OCI-M2 (cell line): ENCODE results near the gene SUFU.

Experiments used
- DNase-seq: peaks from one replicate; lab custom pipeline; 2025; ENCODE audit not compliant: unreplicated experiment; lab: John Stamatoyannopoulos, UW

Gene SUFU

GRCh38 chr10:102595293-102595692 is 91.5 kb downstream of the SUFU start:
- DNase-seq, result no peak

DNA sequence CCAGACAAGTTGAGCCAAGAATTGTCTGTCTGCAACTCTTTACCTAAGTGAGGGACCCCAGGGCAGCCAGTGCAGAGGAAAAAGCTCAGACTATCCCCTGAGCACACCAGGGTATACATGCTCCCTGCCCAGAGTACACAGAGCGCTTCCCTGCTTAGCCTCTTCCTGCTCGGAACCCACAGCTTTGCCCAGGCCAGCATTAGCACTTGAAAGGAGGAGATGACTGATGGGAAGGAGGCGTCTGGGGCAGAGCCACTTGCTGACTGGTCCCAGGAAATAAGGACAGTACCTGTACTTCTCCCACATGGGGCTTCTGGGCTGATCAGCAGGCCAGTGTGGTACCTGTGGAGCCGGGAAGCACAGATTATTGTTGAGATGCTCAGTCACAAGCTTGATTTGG is 92.1 kb downstream of the SUFU start:
- no peak for DNase-seq

DNA sequence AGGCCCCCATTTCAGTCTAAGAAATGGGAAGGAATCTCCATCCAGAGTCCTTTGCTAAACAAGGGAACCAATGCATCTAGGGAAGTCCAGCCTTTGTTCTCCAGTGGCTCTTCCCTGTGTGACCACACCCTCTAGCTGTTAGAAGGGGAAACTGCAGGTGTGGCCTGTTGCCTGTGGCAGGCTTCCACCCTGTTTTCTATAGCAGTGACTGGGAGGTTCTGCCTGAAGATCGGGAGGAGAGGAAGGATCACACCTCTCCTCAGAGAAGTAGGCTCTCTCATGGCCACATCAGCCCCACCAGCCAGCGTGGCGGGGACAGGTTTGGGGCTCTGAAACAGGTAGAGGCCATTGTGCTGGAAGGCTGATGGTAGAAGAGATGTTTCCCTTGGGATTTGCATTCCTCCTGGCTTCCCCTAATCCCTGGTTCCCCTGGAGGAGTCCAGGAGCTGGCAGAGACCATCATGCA is 92.8 kb downstream of the SUFU start:
- no peak for DNase-seq

- DNase-seq, result peak; percentile 51
Observed at GRCh38 chr10:102597131-102597991, 93.6 kb downstream of the SUFU start.

- DNase-seq, result no peak
Observed at GRCh38 chr10:102598243-102598642, 94.5 kb downstream of the SUFU start.

DNA sequence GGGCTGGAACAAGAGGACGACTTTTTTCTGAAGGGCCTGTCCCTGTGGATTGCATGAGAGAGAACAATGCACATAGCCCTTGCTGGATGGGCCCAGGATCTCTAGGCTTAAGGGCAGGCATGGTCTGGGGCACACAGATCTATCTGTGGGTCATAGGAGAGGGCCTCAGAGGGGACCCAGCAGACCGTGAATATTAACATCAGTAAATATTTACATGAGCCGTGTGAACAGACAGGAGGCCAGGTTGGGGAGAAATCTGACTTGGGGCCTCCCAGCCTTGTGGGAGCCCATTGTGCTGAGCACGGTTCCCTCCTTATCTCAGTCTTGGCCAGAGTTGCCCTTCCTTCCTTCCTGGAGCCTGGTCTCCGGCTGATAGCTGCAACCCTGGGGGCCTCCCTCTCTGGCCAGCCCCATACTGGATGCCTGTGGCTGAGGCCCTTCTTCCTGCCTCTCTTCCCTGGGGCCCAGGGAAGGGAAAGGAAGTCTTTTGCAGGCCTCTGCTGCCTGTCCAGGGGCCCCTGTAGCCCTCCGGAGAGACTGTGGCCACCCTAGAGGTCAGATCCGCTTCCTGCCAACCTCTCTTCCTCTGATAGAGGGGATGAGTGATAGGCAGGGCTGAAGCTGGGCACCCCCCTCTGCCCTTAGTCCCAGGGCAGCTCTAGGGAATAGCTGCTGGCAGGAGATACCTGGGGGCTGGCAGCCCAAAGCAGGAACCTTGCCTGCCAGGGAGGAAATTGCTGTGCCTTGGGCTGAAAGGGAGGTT is 96.0 kb downstream of the SUFU start:
- peak; percentile 87 for DNase-seq

GRCh38 chr10:102600816-102601215 is 97.0 kb downstream of the SUFU start:
- no peak for DNase-seq

DNA sequence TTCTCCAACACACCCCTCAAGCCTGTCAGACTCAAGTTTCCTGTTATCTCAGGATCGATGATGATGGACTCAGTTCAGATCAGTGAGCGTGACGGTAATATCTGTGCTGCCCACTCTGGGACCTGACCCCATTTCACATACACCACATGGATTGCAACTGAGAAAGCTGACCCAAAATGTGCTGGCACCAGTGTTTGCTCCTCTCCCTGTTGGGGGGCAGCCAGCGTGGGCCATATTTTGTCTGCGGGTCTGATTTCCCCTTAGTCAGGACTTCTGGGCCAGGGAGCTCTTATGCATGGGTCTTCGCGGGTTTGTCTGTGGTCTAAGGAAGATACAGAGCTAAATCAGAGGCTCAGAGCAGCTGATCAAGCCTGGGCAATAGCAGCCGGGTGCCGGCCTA is 97.9 kb downstream of the SUFU start:
- no peak for DNase-seq

DNA sequence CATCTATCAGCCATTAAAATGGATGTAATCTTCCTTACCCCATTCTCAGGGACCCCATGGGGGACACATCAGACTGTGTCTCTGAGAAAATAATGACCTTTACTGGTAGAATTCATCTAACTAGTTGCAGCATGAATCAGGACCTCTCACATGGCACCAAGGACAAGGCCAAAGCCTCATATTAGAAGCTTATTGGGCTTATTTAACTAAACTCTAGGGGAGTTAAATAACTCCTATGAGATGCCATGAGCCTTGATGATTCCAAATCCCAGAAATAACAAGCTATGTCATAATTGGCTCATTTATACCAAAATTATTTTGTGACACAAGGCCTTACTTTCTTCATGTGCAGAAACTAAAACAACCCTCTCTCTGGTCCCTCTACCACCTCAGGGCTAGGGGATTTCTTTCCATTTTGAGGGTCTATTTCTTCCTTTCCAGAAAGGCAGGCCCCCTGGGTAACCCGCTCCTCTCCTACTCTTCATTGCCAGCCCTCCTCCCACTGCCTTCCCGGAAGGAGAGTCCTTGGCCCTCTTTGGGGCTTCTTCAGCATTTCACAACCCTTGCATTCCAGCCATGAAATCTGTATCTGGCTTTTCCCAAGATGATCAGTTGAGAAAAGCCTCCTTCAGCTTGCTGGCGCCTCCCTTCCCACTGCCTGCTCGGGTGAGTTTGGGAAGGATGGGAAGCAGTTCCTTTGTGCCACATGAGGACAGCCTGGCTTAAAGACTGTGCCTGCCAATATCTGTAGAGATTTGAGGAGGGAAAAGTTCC is 98.7 kb downstream of the SUFU start:
- DNase-seq, result no peak

GRCh38 chr10:102603946-102604345 is 100.2 kb downstream of the SUFU start:
- DNase-seq, result no peak

DNA sequence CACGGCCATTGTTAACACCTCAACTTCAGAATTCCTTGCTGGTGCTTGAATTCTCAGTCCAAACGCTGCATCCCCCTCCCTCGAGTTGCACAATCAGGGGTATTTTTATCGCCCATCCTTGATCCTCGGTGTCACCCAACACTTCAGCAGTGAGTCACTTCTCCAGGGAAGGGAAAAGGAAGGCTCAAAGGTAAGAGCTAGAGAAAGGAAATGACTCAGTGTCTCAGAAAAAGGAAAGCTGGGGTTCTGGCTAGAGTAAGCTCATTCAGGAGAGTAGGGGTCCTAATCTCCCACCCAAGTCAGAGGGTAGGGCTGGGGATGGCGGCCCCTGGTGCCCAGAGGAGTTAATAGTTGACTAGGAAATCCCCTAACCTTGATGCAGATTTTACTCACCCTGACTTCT is 100.7 kb downstream of the SUFU start:
- no peak for DNase-seq

GRCh38 chr10:102605712-102606111 is 101.9 kb downstream of the SUFU start:
- no peak for DNase-seq

GRCh38 chr10:102608487-102608886 is 104.7 kb downstream of the SUFU start:
- DNase-seq, result no peak

GRCh38 chr10:102610441-102610887 is 106.7 kb downstream of the SUFU start:
- no peak for DNase-seq

DNA sequence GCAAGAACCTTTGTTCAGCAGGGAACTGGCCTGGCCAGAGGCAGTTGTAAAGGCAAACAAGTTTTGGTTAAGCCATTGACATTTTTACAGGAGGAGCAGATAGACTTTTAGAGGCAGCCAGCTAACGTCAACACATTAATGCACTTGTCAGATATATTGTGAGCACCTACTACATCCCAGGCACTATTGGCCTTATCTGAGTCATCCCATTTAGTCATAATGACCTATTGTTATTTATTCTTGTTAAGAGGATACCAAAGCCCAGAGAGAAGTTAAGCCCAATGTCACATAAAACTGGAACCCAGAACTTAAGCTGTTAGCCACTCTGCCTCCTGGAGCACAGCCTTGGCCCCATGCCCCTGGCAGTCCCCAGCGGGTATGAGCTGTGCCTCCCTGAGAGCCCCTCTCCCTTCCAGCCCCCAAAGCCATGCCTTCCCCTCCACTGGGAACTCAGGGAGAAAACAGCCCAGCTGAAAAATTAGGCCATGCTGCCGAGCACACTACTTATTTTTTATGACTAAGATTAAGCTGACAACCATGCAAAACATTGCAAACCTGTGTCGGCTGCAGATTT is 107.8 kb downstream of the SUFU start:
- DNase-seq, result no peak

DNA sequence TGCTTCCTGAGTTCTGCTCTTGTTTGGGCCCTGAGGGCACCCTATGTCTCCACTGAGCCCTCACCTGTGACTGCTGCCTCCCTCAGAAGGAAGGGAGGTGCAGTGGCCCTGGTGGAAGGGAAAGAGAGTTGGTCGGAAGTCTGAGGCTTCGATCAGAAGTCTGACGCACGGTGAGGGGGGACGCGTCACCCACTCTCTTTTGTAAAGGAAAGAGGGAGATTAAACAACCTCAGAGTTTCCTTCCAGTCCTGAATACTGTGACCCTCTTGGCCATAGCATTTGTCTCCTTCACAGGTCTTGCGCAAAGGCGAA is 109.1 kb downstream of the SUFU start:
- no peak for DNase-seq

DNA sequence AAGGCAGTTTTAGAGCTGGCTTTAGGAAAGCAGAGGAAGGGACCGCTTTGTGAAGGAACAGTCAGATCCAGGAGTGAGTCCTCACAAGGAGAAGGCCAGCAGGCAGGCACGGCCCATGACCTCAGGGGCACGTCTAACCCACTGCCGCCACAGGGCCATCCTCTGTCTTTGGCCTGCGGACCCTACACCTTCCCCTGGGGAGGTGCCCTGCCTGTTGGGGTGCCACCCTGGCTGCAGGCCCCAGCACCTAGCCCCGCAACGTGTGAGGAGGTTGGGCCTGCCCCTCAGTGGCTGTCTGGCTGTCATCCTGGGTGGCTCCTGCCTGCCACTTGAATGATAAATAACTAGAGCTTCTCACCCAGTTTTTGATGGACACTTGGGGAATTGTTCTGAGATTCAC is 109.5 kb downstream of the SUFU start:
- DNase-seq, result no peak

DNA sequence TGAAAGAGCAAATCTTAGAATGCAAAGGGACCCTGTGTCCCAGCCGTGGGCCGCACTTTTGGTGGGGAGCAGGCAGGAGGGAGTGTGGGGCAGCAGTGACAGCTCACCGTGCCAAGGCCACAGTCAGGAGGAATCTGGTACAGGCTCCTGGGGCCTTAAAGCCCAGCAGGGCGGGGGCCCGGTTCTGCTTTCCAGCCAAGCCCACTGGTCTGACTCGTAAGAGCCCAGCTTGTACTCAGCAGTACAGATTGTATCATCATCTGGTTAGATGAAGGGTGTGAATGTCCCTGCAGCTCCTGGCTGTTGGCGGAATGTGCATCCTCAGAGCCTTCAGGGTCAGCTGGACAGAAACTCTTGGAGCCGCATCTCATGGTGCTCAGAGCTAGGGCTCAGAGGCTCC is 110.0 kb downstream of the SUFU start:
- no peak for DNase-seq

DNA sequence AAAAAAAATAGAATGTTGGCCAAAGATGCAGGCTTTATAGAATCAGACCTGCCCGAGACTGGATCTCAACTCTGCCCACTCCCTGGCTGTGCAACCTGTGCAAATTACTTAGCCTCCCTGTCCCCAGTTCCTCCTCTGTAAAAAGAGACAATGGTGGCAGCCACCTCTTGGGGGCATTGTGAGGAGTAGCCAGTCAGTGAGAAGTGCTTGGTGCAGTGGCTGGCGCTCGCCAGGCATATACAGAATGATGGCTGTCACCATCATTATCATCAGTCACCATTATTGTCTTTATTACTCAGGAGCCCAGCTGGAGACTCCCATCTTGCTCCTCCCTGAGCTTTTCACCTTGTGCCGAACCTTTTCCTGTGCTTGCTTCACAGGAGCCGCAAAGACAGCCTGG is 111.1 kb downstream of the SUFU start:
- no peak for DNase-seq

GRCh38 chr10:102615361-102615760 is 111.6 kb downstream of the SUFU start:
- DNase-seq, result no peak

- no peak for DNase-seq
Observed at GRCh38 chr10:102616066-102616770, 112.4 kb downstream of the SUFU start.
